ENCODE results near the gene IRAK3.
"Not testable (repeated sequence)": the region's sequence is repeated elsewhere in the genome, so short reads cannot be mapped to it uniquely, and the experiment has no call there.

Gene IRAK3

DNA sequence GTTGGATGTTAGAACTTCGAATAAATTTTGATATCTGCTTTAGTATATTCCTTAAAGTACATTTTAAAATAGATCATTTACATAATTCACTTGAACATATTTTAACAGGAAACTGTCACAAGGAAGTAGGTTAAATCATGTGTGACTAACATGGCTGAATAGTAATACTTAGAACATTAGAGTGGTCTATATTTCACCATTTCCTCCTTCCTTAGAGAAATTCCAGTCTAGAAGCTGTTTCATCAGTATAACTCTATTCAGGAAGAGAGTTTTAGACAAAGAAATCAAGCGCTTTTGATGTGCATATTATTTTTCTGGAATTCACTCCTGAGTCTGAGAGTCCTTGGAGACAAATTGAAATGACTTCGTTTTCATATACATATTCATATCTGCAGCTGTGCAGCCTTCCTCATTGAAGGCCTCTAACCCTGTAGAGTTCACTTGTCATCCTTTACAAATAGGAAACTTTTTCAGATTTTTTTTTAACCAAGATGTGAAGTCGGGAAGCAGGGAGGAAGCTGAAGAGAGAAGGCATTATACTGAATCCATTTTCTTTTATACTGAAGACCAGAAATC, 28.4 kb downstream of the IRAK3 start:
- FAIRE-seq = no peak

DNA sequence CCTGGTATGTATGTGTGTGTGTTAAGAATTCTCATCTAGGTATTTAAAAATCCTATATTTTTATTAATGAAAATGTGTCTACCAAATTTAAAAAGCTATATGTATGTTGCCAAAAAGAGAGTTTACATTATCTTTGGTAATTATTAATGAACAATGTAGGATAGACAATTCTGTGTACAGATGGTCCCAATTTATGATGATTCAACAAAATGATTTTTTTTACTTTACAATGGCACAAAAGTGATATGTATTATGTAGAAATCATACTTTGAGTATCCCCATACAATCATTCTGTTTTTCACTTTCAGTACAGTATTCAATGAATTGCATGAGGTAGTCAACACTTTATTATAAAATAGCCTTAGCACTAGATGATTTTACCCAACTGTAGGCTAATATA, 39.4 kb downstream of the IRAK3 start:
- FAIRE-seq = no peak

DNA sequence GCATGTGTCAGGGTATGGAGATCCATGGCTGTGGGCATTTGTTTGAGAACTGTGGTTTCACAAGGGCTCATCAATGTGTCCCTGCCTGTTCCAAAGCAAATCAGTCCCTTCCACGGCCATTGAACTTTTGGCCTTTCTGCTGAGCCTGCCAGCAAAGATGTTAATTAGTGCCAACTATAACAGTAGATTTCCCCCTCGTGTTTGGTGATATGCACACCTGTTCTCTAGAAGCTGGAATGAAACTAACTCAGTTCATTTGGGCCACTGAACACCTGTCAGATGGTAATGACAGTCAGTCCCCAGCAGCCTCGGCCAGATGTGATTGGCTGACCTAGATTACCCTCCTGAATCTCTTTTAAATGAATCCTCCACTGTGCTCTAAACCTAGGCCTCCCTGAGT, 43.2 kb downstream of the IRAK3 start:
- no peak for FAIRE-seq

DNA sequence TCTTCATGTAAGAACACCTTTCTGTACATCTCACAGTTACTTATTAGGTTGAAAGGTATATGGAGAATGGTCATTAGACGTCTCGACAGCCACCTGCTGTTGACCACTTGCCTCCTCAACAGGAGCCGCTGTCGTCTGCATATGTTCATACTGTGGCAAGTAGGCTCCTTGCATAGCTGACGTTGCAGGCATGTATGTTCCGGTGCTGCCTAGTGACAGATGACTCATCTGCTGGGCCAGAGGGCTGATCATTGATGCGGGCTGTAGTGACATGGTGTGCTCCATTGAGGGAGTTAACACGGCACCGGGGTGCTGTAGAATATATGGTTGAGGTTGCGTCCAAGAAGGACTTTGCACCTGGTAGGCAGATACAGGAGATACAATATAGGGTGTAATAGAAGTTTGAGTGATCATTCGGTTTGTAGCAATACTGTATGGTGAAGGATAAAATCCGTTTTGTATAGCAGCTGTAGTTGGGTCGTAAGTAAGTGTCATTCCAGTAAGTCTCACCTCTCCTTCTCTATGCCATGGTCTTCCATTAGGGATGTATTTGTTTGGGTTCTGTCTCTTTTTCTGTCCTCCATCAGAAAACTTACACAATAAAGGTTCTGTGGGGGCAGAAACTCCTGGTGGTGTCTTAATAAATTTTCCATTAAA, 45.2 kb downstream of the IRAK3 start:
- FAIRE-seq = not testable (repeated sequence)

DNA sequence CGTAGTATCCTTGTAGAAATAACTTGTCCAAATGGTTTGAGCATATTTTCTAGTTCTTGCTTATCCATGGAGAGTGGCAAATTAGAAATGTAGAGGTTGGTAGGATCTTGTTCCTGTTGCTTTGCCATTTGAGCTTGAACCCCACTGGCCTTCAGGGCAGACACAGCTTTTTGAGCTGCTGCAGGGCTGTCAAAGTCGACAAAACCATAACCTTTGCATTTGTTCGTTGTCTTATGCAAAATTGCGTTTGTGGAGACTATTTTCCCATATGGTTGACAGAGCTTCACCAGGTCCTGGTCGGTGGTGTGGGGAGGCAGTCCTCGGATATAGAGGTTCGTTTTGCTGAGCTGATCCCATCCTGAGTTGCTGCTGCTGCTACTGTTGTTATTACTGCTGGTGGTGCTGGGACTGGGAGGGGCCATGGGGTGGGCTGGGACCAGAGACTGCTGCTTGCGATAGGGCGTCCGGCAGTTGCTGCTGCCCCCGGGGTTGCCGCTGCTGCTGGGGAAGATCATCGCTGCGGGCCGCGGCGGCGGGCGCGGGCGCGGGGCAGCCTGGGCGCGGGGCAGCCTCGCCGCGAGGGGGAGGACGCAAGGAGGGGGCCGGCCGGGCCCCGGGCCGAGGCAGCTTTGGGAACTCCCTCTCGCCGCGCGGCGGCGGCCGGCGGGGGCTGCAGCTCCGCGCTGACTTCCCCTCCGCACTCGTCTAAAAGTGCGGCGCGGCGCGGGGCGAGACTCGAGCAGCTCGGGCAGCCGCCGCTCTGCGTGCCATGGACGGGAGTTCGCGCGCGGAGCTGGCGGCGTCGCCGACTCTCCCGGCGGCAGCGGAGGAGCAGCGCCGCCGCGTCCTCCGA, 46.0 kb downstream of the IRAK3 start:
- peak; percentile 57 for FAIRE-seq

DNA sequence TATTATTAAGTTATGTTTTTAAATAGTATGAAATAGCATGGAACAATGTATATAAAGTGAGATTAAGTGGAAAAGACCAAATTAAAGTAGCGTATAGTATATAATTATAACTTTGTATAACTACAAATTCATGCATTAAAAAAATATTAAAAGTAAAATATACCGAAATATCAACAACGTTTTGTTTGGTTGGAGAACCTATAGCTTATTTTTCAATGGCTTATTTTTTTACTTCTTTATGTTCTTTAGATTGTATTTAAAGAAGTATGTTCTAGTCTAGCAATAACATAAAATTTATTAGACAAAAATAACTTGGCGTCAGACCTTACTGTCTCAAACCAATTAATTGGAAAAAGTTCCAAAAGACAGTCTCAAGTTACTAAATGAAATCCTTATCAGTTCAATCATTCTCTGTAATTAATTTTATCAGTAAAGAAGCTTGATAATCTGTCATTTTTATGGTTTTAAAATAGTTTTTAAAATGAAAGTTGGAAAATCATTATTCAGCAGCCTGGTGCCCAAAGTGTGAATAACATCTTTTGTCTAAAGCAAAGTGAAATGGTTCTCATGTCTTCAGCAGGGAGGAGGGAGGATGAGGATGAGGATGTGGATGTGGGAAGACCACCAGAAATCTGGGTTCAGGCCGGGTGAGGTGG, 46.7 kb downstream of the IRAK3 start:
- peak; percentile 58 for FAIRE-seq

DNA sequence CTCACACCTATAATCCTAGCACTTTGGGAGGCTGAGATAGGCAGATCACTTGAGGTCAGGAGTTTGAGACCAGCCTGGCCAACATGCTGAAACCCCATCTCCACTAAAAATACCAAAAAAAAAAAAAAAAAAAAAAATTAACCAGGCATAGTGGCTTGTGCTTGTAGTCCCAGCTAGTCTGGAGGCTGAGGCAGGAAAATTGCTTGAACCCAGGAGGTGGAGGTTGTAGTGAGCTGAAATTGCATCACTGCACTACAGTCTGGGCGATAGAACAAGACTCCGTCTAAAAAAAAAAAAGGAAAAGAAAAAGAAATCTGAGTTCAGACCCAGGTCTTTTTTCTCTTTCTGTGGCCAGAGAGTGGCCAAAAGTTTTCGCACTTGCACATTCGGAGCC, 47.3 kb downstream of the IRAK3 start:
- not testable (repeated sequence) for FAIRE-seq

DNA sequence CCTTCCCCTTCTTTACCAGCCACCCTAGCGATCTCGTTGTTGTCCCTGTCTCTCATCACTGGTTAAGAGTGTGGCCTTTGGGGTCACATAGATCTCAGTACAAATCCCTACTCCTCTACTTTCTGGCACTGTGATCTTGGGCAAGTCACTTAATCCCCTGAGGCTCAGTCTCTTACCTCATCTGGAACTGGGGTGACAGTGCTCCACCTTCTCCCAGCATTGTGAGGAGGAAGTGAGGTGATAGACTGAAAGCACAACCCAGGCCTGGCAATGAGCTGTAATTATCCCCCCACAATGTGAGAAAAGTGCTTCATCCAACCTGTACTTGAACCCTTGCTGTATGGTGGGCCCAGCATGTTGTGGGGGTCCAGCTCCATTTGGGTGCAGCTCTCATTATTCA, 48.0 kb downstream of the IRAK3 start:
- FAIRE-seq = no peak

DNA sequence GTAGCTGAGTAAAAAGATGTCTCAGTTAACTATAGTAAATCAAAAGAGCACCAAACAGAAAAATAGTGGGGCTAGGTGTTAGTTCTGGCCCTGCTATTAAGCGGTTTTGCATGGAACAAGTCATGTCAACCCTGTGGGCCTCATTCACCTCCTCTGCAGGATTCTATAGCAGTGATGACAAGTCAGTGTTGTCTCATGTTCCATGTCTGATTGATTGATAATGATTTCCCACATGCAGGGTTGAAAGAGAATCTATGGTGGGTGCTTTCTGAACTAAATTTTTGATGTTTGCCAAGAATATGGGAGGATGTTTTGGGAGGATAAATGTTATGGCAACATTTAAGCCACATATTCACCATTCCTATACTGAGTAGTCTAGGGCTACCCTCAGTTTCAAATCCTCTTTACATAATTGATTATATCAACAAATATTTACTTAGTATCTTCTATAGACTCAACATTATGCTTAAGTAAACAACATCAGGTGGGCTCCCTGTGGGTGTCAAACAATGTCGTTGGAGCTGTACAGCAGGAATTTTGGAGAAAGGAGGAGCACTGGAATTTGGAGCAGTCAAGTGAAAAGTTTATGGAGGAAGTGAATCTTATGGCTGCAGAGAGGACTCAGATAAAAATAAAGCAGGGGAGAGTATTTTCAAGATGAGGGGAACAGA, 48.6 kb downstream of the IRAK3 start:
- FAIRE-seq = no peak

DNA sequence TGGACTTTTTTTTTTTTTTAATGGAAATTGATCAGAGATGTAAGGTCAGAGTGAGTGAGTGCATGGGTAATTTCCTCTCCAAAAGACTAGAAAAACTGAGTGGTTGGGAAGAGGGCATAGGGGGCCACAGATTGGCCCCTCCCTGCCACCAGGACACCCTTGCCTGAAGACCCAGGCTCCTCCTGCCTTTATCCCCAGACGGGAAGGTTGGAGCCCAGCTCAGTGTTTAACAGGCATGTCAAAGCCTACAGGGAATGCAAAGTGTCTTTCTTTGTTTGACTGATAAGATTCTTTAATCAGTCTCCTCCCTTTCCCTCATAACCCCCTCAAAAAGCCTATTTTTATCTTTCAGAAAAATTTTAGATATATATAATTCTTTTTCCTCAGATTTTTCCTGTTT, 50.3 kb downstream of the IRAK3 start:
- no peak for FAIRE-seq

DNA sequence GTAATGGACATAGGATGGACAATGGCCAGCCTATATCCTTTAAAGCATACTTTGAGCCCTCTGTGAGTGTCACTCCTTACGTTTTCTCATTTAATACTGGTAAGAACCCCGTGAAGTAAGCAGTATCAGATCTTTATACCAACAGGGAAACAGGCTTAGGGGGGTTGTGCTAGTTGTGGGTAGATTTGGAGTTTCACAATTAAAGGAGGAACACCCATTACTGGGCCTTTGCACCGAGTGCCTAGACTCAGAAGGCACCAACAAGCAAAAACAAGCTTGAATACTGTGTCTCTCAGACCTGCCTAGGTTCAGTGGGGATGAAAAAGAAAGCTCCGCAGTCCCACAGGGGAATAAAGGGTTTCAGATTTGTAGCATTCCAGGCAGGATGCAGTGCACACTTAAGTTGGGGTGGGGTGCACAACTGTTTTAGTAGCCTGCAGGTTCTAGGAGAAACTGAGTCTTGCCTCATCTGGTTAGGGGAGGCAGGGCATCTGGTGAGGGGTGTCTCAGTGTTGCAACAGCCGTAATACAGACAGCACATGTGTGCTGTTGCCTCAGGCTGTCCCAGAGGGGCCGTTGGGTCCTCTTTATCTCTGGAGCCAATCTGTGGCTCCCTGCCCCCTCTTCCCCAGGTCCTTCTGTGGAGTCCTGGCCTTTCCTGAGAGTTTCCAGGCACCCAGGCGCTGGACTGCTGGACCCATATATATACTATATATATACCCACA, 51.2 kb downstream of the IRAK3 start:
- FAIRE-seq = no peak

DNA sequence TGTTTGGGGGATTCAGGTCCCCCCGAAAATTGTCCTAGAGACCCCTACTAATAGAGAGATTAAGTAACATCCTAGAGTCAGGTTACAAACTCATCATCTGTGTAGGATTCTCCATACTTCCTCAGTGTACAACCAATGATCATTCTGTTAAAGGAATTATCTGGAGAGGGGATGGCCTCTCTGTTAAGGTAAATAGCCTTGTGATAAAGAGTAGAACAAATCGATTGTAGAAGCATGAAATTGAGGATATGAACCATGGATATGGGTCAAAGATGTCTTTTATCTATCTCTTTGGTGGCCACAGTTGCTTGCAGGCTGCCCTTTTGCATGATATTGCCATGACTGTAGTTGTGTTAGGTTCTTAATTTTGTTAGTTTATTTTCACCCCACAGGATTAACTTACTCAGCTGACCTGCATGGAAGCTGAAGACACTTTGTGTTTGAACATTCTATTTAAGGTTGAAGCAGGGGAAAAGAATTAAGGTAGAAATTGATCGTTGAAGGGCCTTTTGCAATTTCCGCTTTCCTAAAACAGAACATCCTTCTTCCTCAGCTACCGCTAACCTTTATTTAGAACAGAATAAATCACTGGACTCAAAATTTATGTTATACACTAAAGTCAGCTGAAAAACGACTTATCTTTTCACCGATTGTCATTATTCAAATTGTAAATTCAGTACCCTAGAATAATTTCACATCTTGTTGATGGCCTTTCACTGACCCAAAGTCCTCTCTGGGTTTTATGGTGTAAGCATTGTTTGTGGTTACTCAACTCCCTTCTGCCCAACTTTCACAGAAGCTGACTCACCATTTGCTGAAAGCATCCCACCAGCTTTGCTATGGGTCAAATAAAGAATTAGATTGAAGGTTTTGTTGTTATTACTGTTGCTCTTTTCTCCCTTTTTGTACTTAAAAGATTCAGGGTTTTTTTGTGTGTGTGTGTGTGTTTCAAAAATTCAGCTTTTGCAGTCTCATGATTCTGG, 52.3 kb downstream of the IRAK3 start:
- FAIRE-seq = no peak

DNA sequence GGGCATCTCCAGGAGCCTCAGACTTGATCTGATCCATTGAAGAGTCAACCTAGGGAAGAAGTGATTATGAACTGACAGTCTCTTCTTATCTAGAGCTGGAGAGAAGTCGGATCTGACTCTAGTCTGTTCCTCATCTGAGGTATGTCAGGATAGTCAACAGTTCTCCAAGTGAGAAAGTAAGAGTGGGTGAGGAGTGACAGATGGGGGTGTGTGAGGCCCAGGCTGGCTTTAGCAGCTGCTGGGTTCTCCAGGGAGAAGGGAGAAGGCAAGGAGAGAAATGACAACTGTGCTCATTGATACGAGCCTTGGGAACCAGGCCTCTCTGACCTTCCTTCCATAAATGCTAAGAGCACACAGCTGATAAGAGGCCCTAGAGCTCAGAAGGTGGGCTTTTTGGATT, 53.3 kb downstream of the IRAK3 start:
- no peak for FAIRE-seq

DNA sequence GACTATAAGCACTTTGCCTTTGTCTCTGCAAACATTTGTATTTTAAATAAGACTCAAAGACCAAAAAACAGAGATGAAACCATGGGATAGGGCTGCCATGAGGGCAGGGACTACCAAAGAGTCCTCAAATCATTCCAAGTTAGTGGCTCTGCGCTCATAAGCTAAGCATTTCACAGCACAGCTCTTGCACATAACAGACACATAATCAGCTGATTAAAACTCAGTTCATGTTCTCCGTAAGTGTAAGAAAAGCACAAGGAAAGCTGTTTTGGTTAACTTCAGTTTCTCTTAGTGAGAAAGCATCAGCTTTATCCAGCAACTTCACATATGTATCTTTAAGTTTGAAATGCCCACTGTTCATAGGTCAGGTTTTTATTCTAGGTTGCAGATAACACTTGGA, 54.9 kb downstream of the IRAK3 start:
- no peak for FAIRE-seq

DNA sequence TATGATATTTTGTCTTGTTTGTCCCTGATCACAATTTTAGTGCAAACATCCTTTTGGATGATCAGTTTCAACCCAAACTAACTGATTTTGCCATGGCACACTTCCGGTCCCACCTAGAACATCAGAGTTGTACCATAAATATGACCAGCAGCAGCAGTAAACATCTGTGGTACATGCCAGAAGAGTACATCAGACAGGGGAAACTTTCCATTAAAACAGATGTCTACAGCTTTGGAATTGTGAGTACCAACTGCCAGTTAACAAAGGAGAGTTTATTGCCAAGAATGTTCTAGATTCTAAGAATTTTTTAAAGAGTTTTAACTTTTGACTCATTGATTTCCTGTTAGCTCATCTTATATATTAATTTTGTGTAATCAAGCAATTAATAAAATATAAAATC, 55.4 kb downstream of the IRAK3 start:
- peak; percentile 51 for FAIRE-seq

DNA sequence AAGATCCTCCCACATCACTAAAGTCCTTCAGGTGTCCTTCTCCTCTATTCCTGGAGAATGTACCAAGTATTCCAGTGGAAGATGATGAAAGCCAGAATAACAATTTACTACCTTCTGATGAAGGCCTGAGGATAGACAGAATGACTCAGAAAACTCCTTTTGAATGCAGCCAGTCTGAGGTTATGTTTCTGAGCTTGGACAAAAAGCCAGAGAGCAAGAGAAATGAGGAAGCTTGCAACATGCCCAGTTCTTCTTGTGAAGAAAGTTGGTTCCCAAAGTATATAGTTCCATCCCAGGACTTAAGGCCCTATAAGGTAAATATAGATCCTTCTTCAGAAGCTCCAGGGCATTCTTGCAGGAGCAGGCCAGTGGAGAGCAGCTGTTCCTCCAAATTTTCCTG, 58.7 kb downstream of the IRAK3 start:
- no peak for FAIRE-seq

DNA sequence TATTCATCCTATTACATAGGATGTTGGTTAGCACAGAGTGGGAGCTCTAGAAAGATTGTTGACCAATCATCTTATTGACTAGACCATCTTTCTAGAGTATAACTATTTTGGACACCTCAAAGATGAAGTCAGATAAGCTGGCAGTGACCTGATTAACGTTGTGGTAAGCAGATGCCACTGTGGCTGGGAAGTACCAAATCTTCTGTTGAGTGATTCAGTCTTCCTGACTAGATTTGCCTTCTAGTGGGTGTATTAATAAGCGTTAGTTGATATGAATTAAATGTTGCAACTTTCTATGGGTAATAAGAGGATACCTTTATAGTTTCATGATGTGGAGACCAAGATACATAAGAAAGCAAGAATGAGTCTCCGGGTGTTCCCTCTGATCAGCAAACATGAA, 62.0 kb downstream of the IRAK3 start:
- FAIRE-seq = no peak

DNA sequence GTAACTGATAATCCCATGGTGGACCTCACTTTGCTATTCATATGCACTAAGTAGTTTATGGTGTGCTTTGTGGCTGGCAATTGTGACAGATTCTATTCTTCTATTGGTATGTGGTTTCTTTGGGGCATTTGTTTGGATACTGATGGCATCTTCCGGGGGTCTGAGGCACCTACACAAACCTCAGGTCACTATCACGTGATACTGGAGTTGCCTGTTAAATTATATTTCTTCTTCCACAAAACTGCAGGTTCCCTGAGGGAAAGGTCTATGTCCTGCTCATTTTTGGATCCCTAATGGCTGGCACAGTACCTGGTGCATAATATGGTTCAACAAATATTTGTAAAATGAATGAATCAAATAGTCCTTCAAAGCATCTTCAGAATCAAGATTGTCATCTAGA, 63.8 kb downstream of the IRAK3 start:
- no peak for FAIRE-seq

DNA sequence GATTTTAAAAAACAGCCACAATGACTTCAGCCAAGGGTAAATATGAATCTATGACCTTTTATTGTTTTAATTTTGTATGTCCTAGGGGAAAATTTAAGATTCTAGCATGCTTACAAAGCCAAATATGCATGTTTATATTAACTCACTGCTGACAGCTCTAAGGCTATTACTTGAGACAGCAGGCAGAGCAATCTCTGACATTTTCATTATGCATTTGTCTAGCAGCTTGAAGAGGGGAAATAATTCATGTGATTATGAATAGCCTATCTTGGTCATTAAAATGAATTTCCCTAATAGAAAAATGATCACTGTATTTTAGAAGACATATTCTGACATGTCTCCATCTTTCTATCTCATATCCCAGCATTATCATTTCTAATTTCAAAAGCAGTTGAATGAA, 66.7 kb downstream of the IRAK3 start:
- no peak for FAIRE-seq

DNA sequence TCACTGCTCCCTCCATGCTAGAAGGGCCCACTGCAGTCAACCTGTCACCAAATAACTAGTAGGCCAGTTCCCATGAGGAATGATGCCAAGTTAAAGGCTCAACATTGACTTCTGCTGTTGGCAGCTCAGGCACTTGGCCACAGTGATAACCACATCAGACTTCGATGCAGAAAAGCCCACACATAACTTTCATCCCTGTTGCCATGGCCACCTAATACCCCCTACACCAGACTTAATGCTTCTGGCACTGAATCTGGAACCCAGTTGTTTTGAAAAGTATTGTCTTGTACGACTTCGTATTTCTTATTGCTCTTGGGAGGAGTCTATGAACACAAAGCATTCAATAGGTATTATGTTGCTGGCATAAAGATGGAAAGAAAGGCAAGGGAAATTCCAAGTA, 69.0 kb downstream of the IRAK3 start:
- no peak for FAIRE-seq

DNA sequence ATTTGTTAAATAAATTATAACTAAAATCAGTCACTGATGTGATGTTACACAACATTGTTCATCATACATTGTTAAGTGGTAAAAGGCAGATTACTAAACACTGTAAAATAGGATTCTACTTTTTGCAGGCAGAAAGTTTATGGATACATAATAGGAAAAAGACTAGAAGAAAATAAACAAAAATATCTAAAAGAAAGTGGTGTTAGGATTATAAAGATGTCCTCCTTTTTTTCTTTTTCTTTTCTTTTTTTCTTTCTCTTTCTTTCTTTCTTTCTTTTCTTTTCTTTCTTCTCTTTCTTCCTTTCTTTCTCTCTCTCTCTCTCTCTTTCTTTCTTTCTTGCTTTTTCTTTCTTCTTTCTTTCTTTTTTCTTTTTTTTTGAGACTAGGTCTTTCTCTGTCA, 73.7 kb downstream of the IRAK3 start:
- FAIRE-seq = no peak

Data from G401.6 (cell line).